Upper lobe of left lung (tissue), 6 donors: ENCODE measurements around the gene GTPBP3. TPM values are rescaled to one million over a fixed set of nuclear protein-coding genes. Genes with fewer than 3 reads are reported as not detected.
A peak's percentile ranks its signal among the peaks of the same experiment; 100 is the strongest.
"Not testable (repeated sequence)": the region's sequence is repeated elsewhere in the genome, so short reads cannot be mapped to it uniquely, and the experiment has no call there.

Experiments used
- ATAC-seq, 2 donors: fragments of 200-7000 bp; cut with Tn5 transposase; one replicate each; pipeline ENCODE4 v1.9.1; 2022; ENCODE audit warnings: mild to moderate bottlenecking in 2 of 2, moderate library complexity in 2 of 2; ENCODE audit not compliant: low FRiP score in 2 of 2
- DNase-seq, 2 donors: peaks; one replicate each; pipeline ENCODE4 v3.0.0-alpha.2; 2019 to 2020
- H3K27ac ChIP-seq, 4 donors: fragments of 200-600 bp; sonication (generic); one replicate each; pipeline ENCODE4 v1.5.1; 2016 to 2019
- H3K27me3 ChIP-seq, 4 donors: fragments of 200-600 bp; sonication (generic); one replicate each; pipeline ENCODE4 v1.5.1; 2017 to 2019
- H3K36me3 ChIP-seq, 4 donors: fragments of 200-600 bp; sonication (generic); one replicate each; pipeline ENCODE4 v1.5.1; 2016 to 2019
- H3K4me1 ChIP-seq, 4 donors: fragments of 200-600 bp; sonication (generic); one replicate each; pipeline ENCODE4 v1.5.1; 2018 to 2019
- H3K4me3 ChIP-seq, 4 donors: fragments of 200-600 bp; sonication (generic); one replicate each; pipeline ENCODE4 v1.5.1; 2017 to 2019; ENCODE audit warnings: mild to moderate bottlenecking in 2 of 4, moderate library complexity in 1 of 4
- H3K9me3 ChIP-seq, 4 donors: fragments of 200-600 bp; sonication (generic); one replicate each; pipeline ENCODE4 v1.5.1; 2018 to 2019
- CTCF ChIP-seq, 6 experiments: fragments of 450-650 bp in 4 of 6; fragments of 200-600 bp in 2 of 6; sonication (generic) in 2 of 6; IDR thresholded peaks; one replicate each; pipeline ENCODE4 v1.5.1; 2016 to 2019; ENCODE audit warnings: antibody characterized with exemption in 6 of 6
- EP300 ChIP-seq, 4 donors: sonication (generic); formaldehyde crosslinking; IDR thresholded peaks; one replicate each; pipeline ENCODE4 v1.5.1; 2017; ENCODE audit warnings: antibody characterized with exemption in 4 of 4, control low read depth in 2 of 4
- POLR2A ChIP-seq, 4 donors: fragments of 450-650 bp; IDR thresholded peaks; one replicate each; pipeline ENCODE4 v1.5.1; 2016 to 2017; ENCODE audit warnings: antibody characterized with exemption in 4 of 4, mild to moderate bottlenecking in 2 of 4
- POLR2AphosphoS5 ChIP-seq, 2 donors: sonication (generic); formaldehyde crosslinking; IDR thresholded peaks; one replicate each; pipeline ENCODE4 v1.5.1; 2017; ENCODE audit warnings: antibody characterized with exemption in 2 of 2
- WGBS, 2 donors: methylation state at CpG; one replicate each; pipeline ENCODE4 v1.1.5; 2017 to 2018; 5-methylcytosine and 5-hydroxymethylcytosine counted together
- total RNA-seq, 6 donors: library from RNA; depleted of rRNA in 4 of 6; stranded (reverse); fragments of >200 nt in 4 of 6; gene quantifications; one replicate each; pipeline versions ENCODE4 v1.1.0 to v1.2.1, GENCODE V29; 2016 to 2021
- donor health status: DM: no; HTN: no; CAD: no; lungs with moderate emphysema.
- donor health status: DM: no; HTN: yes; CAD: no; lungs with severe emphysema.

The GTPBP3 gene
- total RNA-seq, 6 donors from 2014 or later = 14.9 to 95.3 (median 26.4) TPM

GRCh38 chr19:17357724-17358123, 20.4 kb downstream of the GTPBP3 start:
- peak in 1 of 4 donors; percentile 30 for TF ChIP-seq EP300 (IDR thresholded peaks at IDR 0.05)
- TF ChIP-seq CTCF (IDR thresholded peaks at IDR 0.05) = no peak
- TF ChIP-seq POLR2A (IDR thresholded peaks at IDR 0.05) = no peak
- peak in 1 of 2 donors; percentile 12 for TF ChIP-seq POLR2AphosphoS5 (IDR thresholded peaks at IDR 0.05)
- peak; percentile 25 to 55 for ATAC-seq

GRCh38 chr19:17358395-17358794, 21.0 kb downstream of the GTPBP3 start:
- no peaks in the 10 kb centered on the region for H3K9me3 ChIP-seq
- DNase-seq = no peak
- H3K36me3 ChIP-seq = no peaks in the 10 kb centered on the region
- H3K4me1 ChIP-seq = peaks cover 3 to 13% (median 9%) of the 10 kb centered on the region in 4 donors
- peak in 1 of 2 donors; percentile 38 for ATAC-seq
- no peaks in the 10 kb centered on the region for H3K27me3 ChIP-seq
- TF ChIP-seq POLR2A (IDR thresholded peaks at IDR 0.05) (no peak), POLR2AphosphoS5 (IDR thresholded peaks at IDR 0.05) (peak in 1 of 2 donors; percentile 17), CTCF (IDR thresholded peaks at IDR 0.05) (no peak)
- 74 to 81% methylated on average over 4 to 7 of the region's 7 CpGs for WGBS, 2 donors
- no peak overlapping the region for H3K4me3 ChIP-seq
- peak overlapping the region in 2 of 4 donors; percentile 23 to 44 for H3K27ac ChIP-seq

More at GRCh38 chr19:17357724-17358123, 20.4 kb downstream of the GTPBP3 start:
- 39 to 73% methylated on average over 4 to 11 of the region's 11 CpGs for WGBS, 2 donors
- peak in 1 of 2 donors; percentile 73 for DNase-seq
- Histone ChIP-seq H3K27ac (peak overlapping the region in 3 of 4 donors; percentile 23 to 44 (median 26)), H3K4me1 (peaks cover 8 to 13% (median 13%) of the 10 kb centered on the region in 4 donors), H3K27me3 (no peaks in the 10 kb centered on the region), H3K4me3 (no peak overlapping the region), H3K9me3 (no peaks in the 10 kb centered on the region), H3K36me3 (no peaks in the 10 kb centered on the region)

GRCh38 chr19:17359905-17360800, 22.8 kb downstream of the GTPBP3 start:
- H3K36me3 ChIP-seq = no peaks in the 10 kb centered on the region
- H3K9me3 ChIP-seq = no peaks in the 10 kb centered on the region
- no peaks in the 10 kb centered on the region for H3K27me3 ChIP-seq
- no peak overlapping the region for H3K27ac ChIP-seq
- TF ChIP-seq CTCF (IDR thresholded peaks at IDR 0.05) (no peak), POLR2AphosphoS5 (IDR thresholded peaks at IDR 0.05) (no peak), POLR2A (IDR thresholded peaks at IDR 0.05) (no peak), EP300 (IDR thresholded peaks at IDR 0.05) (no peak)
- ATAC-seq (no peak), DNase-seq (no peak)
- H3K4me1 ChIP-seq = peaks cover 3 to 13% (median 9%) of the 10 kb centered on the region in 4 donors
- 80 to 90% methylated on average over 6 of the region's 6 CpGs for WGBS, 2 donors
- H3K4me3 ChIP-seq = no peak overlapping the region

- H3K27me3 ChIP-seq, H3K36me3 ChIP-seq, H3K9me3 ChIP-seq, DNase-seq, H3K4me1 ChIP-seq, ATAC-seq, H3K27ac ChIP-seq, H3K4me3 ChIP-seq: not testable (repeated sequence)
- WGBS, 2 donors = 90 to 94% methylated on average over 15 to 20 of the region's 20 CpGs
Measured at GRCh38 chr19:17363852-17364605, 26.7 kb downstream of the GTPBP3 start.

- Histone ChIP-seq H3K36me3 (no peaks in the 10 kb centered on the region), H3K27me3 (no peaks in the 10 kb centered on the region), H3K4me1 (peaks cover 0 to 5% (median 0%) of the 10 kb centered on the region in 4 donors), H3K27ac (no peak overlapping the region), H3K4me3 (no peak overlapping the region), H3K9me3 (no peaks in the 10 kb centered on the region)
- no peak for ATAC-seq
- no peak for TF ChIP-seq CTCF (IDR thresholded peaks at IDR 0.05)
- TF ChIP-seq EP300 (IDR thresholded peaks at IDR 0.05) = no peak
- TF ChIP-seq POLR2A (IDR thresholded peaks at IDR 0.05) = no peak
- no peak for TF ChIP-seq POLR2AphosphoS5 (IDR thresholded peaks at IDR 0.05)
- peak in 1 of 2 donors; percentile 71 for DNase-seq
- WGBS, 2 donors = 91 to 94% methylated on average over 19 to 22 of the region's 22 CpGs
Measured at GRCh38 chr19:17365361-17365760, 28.0 kb downstream of the GTPBP3 start.
